ENCODE results near the gene CNTD1.

The CNTD1 gene

DNA sequence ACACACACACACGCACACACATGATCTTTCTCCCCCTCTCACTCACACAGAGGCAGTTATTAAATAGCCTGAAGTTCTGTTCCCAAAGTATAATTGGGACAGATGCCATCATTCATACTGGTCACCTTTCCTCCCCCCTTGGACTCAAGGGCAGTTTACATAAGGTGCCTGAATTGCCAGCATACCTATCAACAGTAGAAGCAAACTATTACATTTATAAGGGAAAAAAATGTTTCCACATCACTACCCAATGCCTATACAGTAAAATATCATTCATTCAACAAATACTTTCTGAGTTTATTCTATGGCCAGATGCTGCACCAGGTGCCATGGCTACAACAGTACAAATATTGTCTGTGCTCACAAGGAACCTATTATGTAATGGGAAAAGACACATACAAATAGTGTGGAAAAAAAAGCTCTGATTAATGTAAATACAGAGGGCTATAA lies 6.3 kb downstream of the CNTD1 start:
- no peak for DNase-seq

DNA sequence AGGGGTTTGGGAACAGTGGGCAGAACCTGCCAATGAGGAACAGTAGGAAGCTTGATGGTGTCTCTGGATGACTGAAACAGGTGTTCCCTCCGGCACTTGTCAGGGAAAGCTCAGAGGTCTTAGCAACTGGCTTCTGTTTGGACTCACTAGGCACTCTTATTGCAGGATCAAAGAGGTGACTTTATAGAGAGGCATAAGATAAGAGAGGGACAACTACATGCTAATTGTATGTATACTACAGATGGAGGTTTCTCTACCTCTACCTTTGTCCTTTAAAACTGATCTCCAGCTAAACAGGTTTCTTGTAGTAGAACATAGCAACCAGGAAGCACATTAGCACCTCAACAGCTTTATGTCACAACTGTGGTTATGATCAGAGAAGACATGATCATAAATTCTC lies 7.6 kb downstream of the CNTD1 start:
- no peak for DNase-seq

DNA sequence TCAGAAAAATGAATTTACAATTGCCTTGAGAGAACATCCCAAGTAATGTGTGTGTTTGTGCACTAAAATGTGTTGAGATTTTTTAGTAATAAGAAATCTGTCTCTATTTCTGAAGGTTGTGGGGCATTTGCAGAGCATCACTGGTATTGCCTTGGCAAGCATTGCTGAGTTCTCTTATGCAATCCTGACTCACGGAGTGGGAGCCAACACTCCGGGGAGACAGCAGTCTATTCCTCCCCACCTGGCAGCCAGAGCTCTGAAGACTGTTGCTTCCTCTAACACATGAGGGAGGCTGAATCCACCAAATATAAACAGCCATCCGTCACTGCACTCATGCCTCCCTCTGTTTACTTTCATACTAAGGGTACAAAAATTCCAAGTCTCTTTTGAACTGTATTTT lies 10.6 kb downstream of the CNTD1 start:
- DNase-seq = no peak

DNA sequence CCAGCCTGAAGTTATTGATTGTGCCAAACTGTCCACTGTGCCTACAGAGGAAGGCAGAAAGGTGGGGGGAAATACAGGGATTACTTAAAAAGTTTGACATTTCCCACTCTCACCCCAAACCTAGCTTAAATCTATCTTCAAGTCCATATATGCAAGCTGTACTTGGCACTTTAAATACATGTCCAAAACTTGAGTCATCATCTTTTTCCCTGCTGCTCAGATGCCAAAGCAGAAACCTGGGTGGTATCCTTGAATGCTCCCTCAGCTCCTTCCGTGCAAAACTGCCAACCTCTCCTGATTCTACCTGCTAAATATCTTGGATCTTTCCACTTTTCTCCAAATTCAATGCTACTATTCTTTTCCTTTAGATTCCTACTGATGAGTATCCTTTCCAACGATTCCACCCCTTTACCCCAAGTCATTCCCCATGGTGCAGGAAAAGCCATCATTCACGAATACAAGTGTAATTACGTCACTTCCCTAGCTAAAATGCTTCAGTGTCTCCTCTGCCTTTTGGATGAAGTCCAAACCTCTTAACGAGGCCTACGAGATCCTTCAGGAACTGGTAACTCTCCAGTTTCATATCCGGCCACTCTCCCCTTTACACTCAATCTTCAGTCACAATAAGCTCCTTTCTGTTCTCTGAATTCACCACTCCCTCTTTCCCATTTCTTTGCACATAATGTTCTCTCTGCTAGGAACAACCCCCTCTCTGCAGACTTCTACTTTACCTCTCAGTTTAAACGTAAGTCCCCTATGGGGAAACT lies 16.2 kb downstream of the CNTD1 start:
- peak; percentile 20 for DNase-seq

DNA sequence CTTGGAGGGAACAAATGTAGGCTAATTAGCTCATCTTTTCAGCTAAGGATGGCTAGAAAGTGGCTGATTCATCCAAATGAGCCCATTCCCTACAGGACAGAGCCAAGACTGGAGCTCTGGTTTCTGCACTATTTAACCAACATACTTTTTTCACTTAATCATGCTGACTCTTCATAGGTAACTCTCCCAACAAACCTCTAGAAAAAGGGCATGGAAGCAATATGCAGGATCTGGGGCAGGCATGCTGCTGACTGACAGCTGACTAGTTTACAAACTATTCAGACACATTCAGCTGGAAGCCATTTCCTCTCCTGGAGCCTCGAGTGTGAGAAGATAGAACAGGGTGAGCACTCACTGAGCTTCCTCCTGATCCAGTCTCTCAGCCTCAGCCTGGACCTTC lies 19.2 kb downstream of the CNTD1 start:
- no peak for DNase-seq

DNA sequence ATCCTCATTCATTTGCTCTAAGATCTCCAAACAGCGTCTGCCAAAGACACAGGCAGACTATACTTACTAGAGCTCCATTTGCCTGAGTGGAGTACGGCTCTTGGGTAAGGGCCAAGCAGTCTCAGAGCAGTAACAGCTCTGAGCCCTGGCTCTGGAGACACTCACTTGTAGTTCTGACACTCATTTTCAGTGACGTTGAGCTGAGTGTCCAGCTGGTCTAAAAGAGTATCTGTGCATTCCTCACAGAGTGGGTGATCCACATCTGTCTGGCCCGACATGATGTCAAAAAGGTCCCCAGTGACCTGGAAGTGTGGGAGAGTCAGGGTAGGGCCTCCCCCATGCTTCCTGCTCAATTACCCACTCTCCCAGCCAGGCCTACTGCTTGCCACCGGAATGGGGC lies 19.7 kb downstream of the CNTD1 start:
- no peak for DNase-seq

DNA sequence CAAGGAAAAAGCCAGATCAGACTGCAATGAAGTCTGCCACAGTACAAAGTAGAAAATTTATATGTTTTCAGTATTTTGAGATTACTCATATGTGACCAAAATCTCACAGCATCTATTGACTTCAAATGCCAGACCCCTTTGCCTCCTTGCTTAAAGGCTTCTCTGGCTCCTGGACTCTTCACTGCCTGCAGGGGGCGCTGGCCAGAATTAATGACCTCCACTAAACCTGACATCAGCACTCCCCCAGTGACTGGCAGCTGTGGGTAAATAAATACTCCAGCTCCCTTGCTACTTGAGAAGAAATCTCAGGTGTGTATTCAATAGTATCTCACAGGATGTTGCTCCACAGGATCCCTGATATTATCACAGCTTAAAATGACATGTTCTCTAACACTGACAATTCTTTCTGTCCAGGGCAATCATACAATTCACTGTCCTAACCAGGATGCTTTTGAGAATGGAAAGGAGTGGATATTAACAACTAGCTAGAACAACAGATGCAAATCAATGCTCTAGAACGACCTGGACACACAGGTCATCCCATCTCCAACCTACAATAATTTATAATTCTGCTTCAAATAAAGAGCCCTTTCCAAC lies 21.4 kb downstream of the CNTD1 start:
- DNase-seq = peak; percentile 62

DNA sequence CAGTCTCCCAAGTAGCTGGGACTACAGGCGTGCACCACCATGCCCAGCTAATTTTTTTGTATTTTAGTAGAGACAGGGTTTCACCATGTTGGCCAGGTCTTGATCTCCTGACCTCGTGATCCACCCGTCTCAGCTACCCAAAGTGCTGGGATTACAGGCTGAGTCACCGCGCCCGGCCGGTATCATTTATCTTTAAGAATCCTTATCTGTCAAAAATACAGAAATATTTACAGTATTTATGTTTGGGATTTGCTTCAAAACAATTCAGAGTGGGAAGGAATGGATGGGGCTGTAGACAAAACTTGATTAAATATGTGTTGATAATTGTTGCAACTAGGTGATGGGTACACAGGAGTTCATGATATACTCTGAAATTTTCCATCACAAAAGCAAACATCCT lies 22.5 kb downstream of the CNTD1 start:
- DNase-seq = no peak

DNA sequence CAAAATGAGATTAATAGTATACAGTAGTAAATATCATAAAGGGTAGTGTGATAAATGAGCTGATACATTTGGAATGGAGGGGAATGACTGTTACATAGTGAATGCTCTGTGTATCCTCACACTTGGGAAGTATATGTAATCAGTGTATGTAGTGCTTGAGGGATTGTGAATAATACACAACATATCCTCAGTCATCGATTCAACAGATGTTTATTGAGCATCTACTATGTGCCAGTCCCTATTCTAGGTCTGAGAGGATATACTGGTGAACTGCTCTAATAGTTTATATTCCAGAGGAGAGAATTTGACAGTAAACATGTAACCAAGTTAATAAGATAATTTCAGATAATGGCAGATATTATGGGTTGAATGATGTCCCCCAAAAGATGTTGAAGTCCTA lies 28.8 kb downstream of the CNTD1 start:
- no peak for DNase-seq

DNA sequence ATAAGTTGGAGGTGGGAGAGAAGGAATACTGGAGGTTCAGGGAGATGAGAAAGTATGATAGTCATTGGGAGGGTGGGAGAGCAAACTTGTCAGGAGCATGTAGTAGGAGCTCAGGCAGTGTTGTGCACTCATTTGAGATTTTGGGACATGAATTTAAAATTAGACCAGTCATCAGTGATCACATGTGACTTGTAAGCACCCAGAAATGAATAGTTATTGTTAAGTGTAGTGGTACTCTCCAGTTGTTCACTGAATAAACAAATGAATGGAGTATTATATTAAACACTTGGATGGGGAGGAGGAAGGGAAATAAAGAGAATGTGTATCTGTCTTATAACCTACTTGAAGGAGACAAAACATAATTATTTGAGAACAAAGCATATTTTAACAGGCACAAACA lies 32.3 kb downstream of the CNTD1 start:
- no peak for DNase-seq

DNA sequence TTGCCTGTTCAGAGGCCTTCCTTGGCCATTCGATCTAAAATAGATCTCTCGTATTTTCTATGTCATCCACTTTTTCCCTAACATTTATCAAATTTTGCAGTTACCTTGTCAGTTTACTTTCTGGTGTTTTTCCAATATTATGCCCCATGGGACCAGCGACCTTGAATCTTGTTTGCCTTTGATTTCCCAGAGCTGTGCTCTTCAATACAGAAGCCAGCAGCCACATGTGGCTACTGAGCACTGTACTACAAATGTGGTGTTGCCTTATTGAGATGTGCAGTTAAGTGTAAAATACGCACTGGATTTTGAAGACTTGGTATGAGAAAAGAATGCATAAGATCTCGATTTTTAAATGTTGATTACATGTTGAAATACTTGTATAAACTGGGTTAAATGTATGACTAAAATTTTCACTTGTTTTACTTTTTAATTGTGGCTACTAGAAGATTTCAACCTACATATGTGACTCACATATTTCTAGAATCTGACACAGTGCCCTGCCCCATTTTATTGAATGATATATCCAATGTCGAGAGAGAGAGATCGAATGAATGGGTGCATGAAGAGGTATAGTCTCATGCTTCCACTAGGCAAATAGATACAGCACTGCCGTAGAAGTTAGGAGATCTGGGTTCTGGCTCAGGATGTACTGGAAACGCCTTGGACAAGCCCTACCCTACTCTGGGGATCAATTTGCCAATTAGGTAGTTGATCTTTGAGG lies 33.7 kb downstream of the CNTD1 start:
- no peak for DNase-seq

DNA sequence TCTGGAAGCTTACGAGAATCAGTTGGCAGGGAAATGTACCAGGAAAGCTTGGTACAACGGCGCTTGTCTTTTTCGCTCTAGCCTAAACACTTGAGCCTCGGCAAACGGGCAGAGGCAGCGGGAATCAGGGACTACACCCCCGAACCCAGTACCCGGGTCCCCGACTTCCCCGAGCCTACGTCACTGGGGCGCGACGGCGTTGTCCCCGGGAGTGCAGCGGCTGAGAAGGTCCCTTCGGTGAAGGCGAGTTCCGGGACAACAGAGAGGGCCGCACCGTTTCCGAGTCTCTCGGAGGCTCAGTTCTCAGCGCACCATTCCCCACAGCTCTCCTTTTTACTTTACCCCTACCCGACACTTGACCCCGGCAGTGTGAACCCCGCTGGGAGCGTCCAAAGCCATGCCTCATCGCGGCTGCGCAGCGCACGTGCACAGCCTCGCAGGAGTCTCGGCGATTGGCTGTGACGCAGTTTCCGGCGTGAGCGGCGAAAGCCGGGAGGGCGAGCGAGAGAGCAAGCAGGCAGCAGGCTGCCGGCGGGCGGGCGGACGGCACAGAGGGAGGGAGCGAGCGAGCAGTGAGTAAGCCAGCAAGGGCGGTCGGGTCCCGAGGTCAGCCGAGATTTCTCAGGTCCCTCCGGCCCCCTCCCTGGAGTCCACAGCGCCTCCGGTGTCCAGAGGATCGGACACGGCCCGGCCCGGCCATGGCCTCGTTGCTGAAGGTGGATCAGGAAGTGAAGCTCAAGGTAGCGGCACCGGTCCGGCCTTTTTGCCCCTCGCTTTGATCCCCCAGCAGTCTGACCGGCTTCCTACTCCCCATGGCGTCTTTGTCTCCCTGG lies 34.5 kb downstream of the CNTD1 start, which contains the start of gene PSME3:
Gene PSME3, plus strand, starts transcription at position 464 of the 833 bp plus-strand sequence. Its CDS starts 235 bp downstream, at position 699.
- peak; percentile 90 for DNase-seq

DNA sequence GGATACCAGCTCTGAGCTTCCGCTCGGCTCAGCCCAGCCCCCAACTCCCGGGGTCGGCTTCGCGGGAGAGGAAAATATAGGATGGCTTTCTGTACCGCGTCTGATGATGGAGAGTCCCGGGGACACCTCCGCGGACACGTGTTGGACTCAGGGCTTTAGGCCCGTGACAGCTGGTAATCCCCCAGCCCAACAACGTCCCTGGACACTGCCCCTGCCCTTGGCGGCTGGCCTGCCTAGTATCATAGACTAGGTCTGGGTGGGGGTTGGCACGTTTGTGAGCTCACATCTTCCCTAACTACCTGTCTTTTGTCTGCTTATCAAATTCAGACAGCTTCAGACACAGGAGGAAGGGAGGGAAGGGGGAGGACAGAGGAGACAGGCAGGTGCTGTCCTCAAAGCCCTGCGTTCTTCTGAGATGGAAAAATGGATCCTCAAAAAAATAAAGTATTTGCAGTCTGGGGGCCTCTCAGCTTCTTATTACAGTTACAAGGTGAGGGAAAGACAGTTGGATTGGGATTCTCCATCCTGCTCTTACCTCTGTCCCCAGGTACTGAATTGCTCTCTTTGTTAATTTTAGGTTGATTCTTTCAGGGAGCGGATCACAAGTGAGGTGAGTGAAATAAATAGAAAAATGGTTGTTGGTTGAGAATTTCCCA lies 35.2 kb downstream of the CNTD1 start:
- DNase-seq = no peak

DNA sequence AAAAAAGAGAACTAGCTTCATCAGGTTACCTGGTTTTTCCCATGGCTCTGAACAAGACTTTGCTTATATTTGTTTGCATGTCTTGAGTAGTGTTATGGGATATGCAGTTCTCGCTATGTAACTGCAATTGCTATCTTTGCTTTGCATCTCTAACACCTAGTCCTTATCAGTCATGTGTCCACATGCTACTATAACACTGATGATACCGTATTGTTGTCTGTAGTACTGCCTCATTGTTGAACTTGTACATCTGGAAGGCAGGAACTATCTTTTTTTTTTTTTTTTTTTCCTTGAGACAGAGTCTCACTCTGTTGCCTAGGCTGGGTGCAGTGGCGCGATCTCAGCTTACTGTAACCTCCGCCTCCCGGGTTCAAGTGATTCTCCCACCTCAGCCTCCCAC lies 37.1 kb downstream of the CNTD1 start:
- DNase-seq = no peak

DNA sequence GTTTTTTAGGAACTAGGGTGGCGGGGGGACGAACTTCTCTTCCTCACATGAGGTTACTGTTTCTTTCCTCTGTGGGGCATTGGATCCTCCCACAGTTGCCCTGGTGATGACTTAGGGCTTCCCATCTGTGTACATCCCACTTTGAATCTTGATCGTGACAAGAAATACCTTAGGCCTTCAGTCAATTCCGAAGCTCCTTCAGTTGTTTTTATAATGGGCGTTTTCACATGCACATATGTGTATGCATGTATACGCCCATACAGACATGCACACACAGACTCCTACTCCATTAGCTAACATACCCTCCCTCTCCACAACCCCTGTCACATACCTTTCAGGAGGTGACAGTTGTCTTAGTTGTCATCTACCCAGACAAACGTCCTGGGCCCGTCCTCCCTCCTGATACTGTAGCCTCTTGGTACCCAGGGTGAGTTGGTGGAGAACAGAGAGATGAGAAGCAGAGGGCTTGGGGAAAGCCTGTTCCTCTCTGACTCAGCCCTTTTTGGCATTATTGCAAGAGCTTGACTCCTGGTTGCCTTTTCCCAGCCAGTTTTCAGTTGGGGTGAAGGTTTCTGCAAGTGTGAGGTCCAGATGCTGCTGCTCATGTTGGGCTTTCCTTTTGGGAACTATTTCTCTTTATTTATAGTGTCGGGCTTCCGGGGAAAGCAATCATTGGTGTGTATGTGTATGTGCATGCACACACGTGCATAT lies 43.5 kb downstream of the CNTD1 start:
- DNase-seq = no peak

DNA sequence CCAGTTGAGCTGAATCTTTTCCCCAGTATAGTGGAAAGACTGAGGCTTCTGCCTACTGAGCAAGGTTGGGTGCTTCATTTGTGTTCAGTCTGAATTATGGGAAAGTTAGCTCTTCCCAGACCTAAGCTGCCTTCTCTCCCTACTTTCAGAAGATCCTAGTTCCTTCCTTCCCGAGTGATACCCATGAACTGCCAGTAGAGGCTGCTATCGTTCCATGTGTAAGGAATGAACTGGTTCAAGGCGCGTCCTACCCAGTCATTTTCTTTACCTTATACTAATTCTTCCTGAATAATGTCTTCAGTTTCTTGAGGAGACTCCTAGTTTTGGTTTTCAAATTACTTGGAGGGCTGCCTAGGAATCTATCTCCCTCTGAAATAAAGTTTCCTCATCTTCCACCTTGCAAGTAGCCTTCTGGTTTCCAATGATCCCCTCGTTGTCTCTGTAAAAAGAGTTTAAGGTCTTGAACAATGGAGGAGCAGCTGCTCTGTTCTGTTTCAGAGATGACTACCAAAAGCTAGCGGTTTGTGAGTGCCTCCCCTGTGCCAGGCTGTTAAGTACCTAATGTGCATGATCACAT lies 44.8 kb downstream of the CNTD1 start:
- DNase-seq = peak; percentile 65

DNA sequence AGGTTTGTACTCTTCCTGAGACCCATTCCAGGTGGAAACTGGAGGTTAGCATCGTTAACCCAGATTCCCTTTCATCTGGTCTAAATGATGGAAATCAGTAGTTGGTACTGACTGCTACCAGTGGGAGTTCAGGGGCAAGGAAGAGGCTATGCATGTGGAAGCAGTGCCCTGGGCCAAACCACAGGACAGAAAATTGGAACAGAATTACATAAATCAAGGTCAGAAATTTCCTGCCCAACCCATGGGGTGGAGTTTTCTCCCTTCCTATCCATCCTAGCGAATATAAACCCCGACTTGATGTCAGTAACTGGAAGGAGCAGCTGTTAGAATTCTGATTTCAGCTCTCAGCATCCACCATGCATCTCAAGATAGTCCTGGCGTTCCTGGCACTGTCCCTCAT lies 45.6 kb downstream of the CNTD1 start, which contains the start of gene AOC2:
Gene AOC2, plus strand, starts transcription at position 310 of the 400 bp plus-strand sequence. Its CDS starts 47 bp downstream, at position 357.
- no peak for DNase-seq

DNA sequence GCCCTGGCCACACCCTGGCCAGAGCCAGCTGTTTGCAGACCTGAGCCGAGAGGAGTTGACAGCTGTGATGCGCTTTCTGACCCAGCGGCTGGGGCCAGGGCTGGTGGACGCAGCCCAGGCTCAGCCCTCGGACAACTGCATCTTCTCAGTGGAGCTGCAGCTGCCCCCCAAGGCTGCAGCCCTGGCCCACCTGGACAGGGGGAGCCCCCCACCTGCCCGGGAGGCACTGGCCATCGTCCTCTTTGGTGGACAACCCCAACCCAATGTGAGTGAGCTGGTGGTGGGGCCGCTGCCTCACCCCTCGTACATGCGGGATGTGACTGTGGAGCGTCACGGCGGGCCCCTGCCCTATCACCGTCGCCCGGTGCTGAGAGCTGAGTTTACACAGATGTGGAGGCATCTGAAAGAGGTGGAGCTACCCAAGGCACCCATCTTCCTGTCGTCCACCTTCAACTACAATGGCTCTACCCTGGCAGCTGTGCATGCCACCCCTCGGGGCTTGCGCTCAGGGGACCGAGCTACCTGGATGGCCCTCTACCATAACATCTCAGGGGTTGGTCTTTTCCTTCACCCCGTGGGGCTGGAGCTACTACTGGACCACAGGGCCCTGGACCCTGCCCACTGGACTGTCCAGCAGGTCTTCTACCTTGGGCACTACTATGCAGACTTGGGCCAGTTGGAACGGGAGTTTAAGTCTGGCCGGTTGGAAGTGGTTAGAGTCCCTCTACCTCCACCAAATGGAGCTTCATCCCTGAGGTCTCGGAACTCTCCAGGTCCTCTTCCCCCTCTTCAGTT lies 46.3 kb downstream of the CNTD1 start:
- no peak for DNase-seq

DNA sequence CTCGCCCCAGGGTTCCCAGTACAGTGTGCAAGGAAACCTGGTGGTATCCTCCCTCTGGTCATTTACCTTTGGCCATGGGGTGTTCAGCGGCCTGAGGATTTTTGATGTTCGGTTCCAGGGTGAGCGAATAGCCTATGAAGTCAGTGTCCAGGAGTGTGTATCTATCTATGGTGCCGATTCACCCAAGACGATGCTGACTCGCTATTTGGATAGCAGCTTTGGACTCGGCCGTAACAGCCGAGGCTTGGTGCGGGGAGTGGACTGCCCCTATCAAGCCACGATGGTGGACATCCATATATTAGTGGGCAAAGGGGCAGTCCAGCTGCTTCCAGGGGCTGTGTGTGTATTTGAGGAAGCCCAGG lies 46.9 kb downstream of the CNTD1 start:
- DNase-seq = no peak

DNA sequence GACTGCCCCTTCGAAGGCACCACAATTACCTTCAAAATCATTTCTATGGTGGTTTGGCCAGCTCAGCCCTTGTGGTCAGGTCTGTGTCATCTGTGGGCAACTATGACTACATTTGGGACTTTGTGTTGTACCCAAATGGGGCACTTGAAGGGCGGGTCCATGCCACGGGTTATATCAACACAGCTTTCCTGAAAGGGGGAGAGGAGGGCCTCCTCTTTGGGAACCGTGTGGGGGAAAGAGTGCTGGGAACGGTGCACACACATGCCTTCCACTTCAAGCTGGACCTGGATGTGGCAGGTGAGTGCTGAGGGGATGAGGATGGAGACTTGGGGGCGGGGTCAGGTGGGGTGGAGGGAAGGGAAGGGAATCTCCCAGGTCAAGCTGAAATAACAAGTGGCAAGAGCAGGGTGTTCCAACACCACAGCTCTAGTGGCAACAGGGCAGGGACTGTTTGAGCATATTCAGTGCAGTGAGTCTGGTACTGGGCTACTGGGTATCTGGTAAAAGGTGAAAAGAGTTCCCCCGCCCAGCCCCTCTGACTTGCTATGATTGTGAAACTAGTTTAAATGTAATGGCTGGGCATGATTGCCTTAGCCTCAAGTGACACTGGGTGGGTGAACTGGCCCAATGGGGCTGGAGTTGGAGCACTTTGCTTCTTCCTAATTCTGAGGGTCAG lies 47.4 kb downstream of the CNTD1 start:
- no peak for DNase-seq
